GM23338 (cell line): ENCODE results near the gene ATAD5.

Experiments
- CREB1 ChIP-seq: fragments of 250-450 bp; sonication (Bioruptor Pico); IDR thresholded peaks from 2 replicates; pipeline ENCODE4 v1.5.0; 2020; ENCODE audit warnings: low read depth, mild to moderate bottlenecking, moderate library complexity
- EZH2 ChIP-seq: fragments of 200-600 bp; sonication (generic); IDR thresholded peaks from one replicate; pipeline ENCODE4 v1.8.0; 2017; ENCODE audit warnings: antibody characterized with exemption, mild to moderate bottlenecking, low read depth; ENCODE audit not compliant: unreplicated experiment
- EZH2phosphoT487 ChIP-seq: fragments of 200-600 bp; sonication (generic); IDR thresholded peaks from one replicate; pipeline ENCODE4 v1.8.1; 2018; ENCODE audit warnings: antibody characterized with exemption; ENCODE audit not compliant: unreplicated experiment
- NANOG ChIP-seq: IDR thresholded peaks from 2 replicates; pipeline ENCODE4 v1.6.1; 2016; ENCODE audit warnings: antibody characterized with exemption, borderline replicate concordance
- POLR2AphosphoS5 ChIP-seq: IDR thresholded peaks from 2 replicates; pipeline ENCODE4 v1.6.1; 2016; ENCODE audit warnings: antibody characterized with exemption, low read depth
- STAT1 ChIP-seq: IDR thresholded peaks from one replicate; pipeline ENCODE4 v1.6.1; 2016; ENCODE audit warnings: antibody characterized with exemption; ENCODE audit not compliant: unreplicated experiment
- TF ChIP-seq, protein P1 (sequence below): IDR thresholded peaks from one replicate; pipeline ENCODE4 v1.6.1; 2018; ENCODE audit warnings: antibody characterized with exemption; ENCODE audit not compliant: unreplicated experiment
- TF ChIP-seq, protein P2 (sequence below), 2 experiments: fragments of 200-600 bp in 1 of 2; sonication (generic) in 1 of 2; conservative IDR thresholded peaks; 2 replicates each; pipeline versions ENCODE4 v1.5.1 to v1.6.1; 2016 to 2017; ENCODE audit warnings: antibody characterized with exemption in 2 of 2, low read depth in 2 of 2, mild to moderate bottlenecking in 2 of 2, moderate library complexity in 1 of 2
- TF ChIP-seq, protein P3 (sequence below): fragments of 250-450 bp; sonication (Bioruptor Pico); IDR thresholded peaks from 2 replicates; pipeline ENCODE4 v1.5.0; 2020; ENCODE audit warnings: mild to moderate bottlenecking, moderate library complexity
- TF ChIP-seq, protein P4 (sequence below): IDR thresholded peaks from 2 replicates; pipeline ENCODE4 v1.6.1; 2016; ENCODE audit warnings: antibody characterized with exemption

DNA sequence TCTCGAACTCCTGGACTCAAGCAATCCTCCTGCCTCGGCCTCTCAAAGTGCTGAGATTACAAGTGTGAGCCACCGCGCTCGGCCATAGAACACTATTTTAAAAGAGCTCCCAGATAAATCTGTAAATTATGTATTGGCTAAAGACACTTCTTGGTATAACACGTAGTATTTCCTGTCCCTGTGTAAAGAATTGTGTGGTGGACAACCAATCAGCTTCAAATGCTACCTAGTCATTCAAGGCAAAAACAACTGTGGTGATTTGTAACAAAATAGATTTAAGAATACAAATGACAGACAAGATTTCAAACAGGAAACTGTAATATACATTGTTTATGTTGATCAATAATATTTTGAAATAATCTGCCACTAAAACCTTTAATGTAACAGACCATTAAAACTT lies 21.9 kb upstream of the ATAD5 start:
- TF ChIP-seq, protein P1, sequence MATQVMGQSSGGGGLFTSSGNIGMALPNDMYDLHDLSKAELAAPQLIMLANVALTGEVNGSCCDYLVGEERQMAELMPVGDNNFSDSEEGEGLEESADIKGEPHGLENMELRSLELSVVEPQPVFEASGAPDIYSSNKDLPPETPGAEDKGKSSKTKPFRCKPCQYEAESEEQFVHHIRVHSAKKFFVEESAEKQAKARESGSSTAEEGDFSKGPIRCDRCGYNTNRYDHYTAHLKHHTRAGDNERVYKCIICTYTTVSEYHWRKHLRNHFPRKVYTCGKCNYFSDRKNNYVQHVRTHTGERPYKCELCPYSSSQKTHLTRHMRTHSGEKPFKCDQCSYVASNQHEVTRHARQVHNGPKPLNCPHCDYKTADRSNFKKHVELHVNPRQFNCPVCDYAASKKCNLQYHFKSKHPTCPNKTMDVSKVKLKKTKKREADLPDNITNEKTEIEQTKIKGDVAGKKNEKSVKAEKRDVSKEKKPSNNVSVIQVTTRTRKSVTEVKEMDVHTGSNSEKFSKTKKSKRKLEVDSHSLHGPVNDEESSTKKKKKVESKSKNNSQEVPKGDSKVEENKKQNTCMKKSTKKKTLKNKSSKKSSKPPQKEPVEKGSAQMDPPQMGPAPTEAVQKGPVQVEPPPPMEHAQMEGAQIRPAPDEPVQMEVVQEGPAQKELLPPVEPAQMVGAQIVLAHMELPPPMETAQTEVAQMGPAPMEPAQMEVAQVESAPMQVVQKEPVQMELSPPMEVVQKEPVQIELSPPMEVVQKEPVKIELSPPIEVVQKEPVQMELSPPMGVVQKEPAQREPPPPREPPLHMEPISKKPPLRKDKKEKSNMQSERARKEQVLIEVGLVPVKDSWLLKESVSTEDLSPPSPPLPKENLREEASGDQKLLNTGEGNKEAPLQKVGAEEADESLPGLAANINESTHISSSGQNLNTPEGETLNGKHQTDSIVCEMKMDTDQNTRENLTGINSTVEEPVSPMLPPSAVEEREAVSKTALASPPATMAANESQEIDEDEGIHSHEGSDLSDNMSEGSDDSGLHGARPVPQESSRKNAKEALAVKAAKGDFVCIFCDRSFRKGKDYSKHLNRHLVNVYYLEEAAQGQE, result no peak
- TF ChIP-seq, protein P2, sequence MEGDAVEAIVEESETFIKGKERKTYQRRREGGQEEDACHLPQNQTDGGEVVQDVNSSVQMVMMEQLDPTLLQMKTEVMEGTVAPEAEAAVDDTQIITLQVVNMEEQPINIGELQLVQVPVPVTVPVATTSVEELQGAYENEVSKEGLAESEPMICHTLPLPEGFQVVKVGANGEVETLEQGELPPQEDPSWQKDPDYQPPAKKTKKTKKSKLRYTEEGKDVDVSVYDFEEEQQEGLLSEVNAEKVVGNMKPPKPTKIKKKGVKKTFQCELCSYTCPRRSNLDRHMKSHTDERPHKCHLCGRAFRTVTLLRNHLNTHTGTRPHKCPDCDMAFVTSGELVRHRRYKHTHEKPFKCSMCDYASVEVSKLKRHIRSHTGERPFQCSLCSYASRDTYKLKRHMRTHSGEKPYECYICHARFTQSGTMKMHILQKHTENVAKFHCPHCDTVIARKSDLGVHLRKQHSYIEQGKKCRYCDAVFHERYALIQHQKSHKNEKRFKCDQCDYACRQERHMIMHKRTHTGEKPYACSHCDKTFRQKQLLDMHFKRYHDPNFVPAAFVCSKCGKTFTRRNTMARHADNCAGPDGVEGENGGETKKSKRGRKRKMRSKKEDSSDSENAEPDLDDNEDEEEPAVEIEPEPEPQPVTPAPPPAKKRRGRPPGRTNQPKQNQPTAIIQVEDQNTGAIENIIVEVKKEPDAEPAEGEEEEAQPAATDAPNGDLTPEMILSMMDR (conservative IDR thresholded peaks at IDR 0.05; ENCODE audit: low read depth in 2 of 2), result no peak
- TF ChIP-seq NANOG, result no peak
- no peak for TF ChIP-seq EZH2
- TF ChIP-seq CREB1 (CRISPR knock-in tag), result no peak
- no peak for TF ChIP-seq POLR2AphosphoS5
- TF ChIP-seq, protein P3, sequence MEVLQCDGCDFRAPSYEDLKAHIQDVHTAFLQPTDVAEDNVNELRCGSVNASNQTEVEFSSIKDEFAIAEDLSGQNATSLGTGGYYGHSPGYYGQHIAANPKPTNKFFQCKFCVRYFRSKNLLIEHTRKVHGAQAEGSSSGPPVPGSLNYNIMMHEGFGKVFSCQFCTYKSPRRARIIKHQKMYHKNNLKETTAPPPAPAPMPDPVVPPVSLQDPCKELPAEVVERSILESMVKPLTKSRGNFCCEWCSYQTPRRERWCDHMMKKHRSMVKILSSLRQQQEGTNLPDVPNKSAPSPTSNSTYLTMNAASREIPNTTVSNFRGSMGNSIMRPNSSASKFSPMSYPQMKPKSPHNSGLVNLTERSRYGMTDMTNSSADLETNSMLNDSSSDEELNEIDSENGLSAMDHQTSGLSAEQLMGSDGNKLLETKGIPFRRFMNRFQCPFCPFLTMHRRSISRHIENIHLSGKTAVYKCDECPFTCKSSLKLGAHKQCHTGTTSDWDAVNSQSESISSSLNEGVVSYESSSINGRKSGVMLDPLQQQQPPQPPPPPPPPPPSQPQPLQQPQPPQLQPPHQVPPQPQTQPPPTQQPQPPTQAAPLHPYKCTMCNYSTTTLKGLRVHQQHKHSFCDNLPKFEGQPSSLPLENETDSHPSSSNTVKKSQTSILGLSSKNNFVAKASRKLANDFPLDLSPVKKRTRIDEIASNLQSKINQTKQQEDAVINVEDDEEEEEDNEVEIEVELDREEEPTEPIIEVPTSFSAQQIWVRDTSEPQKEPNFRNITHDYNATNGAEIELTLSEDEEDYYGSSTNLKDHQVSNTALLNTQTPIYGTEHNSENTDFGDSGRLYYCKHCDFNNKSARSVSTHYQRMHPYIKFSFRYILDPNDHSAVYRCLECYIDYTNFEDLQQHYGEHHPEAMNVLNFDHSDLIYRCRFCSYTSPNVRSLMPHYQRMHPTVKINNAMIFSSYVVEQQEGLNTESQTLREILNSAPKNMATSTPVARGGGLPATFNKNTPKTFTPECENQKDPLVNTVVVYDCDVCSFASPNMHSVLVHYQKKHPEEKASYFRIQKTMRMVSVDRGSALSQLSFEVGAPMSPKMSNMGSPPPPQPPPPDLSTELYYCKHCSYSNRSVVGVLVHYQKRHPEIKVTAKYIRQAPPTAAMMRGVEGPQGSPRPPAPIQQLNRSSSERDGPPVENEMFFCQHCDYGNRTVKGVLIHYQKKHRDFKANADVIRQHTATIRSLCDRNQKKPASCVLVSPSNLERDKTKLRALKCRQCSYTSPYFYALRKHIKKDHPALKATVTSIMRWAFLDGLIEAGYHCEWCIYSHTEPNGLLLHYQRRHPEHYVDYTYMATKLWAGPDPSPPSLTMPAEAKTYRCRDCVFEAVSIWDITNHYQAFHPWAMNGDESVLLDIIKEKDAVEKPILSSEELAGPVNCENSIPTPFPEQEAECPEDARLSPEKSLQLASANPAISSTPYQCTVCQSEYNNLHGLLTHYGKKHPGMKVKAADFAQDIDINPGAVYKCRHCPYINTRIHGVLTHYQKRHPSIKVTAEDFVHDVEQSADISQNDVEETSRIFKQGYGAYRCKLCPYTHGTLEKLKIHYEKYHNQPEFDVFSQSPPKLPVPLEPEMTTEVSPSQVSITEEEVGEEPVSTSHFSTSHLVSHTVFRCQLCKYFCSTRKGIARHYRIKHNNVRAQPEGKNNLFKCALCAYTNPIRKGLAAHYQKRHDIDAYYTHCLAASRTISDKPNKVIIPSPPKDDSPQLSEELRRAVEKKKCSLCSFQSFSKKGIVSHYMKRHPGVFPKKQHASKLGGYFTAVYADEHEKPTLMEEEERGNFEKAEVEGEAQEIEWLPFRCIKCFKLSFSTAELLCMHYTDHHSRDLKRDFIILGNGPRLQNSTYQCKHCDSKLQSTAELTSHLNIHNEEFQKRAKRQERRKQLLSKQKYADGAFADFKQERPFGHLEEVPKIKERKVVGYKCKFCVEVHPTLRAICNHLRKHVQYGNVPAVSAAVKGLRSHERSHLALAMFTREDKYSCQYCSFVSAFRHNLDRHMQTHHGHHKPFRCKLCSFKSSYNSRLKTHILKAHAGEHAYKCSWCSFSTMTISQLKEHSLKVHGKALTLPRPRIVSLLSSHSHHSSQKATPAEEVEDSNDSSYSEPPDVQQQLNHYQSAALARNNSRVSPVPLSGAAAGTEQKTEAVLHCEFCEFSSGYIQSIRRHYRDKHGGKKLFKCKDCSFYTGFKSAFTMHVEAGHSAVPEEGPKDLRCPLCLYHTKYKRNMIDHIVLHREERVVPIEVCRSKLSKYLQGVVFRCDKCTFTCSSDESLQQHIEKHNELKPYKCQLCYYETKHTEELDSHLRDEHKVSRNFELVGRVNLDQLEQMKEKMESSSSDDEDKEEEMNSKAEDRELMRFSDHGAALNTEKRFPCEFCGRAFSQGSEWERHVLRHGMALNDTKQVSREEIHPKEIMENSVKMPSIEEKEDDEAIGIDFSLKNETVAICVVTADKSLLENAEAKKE (CRISPR knock-in tag), result no peak
- TF ChIP-seq EZH2phosphoT487, result no peak
- TF ChIP-seq, protein P4, sequence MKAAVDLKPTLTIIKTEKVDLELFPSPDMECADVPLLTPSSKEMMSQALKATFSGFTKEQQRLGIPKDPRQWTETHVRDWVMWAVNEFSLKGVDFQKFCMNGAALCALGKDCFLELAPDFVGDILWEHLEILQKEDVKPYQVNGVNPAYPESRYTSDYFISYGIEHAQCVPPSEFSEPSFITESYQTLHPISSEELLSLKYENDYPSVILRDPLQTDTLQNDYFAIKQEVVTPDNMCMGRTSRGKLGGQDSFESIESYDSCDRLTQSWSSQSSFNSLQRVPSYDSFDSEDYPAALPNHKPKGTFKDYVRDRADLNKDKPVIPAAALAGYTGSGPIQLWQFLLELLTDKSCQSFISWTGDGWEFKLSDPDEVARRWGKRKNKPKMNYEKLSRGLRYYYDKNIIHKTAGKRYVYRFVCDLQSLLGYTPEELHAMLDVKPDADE, result no peak
- no peak for TF ChIP-seq STAT1
